CD4-positive, alpha-beta T cell treated with Interleukin-4 for 4 hours (primary cell): ENCODE measurements around the gene SUCLG2.

Source experiments
- DNase-seq: peaks from one replicate; pipeline ENCODE4 v3.0.0-alpha.2; 2020

SUCLG2 gene, protein sequence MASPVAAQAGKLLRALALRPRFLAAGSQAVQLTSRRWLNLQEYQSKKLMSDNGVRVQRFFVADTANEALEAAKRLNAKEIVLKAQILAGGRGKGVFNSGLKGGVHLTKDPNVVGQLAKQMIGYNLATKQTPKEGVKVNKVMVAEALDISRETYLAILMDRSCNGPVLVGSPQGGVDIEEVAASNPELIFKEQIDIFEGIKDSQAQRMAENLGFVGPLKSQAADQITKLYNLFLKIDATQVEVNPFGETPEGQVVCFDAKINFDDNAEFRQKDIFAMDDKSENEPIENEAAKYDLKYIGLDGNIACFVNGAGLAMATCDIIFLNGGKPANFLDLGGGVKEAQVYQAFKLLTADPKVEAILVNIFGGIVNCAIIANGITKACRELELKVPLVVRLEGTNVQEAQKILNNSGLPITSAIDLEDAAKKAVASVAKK

DNA sequence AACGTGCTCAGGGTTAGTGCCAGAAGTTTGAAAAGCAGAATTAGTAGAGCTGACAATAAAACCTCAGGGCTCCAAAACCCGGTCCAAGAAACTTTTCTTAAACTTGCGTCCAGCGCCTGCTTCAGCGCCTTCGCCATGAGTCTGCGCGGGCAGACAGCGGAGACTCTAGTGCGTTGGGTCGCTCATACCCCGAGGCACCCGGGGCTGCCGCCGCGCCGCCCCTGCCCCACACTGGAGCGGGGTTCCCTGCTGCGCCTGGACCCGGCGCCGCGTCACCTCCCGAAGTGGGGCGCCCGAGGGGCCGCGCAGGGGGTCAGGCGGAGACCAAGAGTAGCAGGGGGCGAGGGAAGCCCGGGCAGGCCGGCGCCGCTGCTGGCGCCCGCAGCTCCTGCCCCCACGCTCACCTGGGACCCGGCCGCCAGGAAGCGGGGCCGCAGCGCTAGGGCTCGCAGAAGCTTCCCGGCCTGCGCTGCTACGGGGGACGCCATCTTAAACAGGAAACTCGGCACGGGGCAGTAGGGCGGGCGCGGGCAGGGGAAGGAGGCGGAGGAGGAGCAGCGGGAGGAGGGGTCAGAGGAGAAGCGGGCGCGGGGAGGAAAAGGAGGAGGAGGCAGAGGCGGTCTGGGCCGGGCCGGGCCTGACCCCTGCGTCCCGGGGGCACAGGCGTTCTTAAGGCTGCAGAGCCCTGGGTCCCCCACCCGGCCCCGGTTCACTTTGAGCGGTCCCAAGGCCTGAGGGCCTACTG, at the start of gene SUCLG2:
Gene SUCLG2 (minus strand): TSS at position 514 of the 745 bp plus-strand sequence. CDS start 26 bp downstream, at position 488.
- peak; percentile 76 for DNase-seq

DNA sequence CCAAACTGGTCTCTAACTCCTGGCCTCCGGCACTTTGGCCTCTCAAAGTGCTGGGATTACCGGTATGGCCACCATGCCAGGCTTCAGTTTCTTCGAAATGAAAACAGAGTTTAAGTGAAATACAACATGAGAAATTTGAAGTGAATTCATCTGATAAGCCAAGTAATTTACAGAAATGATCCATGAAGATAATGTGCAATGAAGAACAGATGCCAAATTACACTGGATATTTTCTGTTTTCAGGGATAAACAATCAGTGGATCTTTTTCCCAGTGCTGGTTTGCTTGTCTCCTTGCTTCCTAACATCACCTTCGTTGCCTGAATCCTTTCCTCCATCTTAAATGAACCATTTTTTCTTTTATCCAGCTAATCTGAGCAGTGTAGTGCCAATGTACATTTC, 46.2 kb upstream of the SUCLG2 start:
- DNase-seq = no peak

DNA sequence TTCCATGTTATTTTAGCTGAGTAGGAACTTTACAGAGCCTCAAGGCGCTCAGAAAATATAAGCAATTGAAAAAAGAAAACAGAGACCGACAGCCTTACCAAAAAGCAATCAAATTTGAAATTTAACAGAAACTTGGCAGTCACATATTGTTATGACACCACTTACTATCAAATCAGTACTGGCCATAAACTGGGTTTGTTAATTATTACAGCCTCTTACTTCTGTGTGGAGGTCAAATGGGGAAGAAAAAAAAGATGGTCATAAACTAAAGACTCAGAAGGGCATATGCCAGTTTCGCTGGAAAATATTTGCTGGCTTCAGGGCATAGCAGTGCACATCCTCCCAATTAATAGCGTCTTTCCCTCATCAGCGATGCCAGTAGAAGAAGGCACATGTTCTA, 45.5 kb upstream of the SUCLG2 start:
- no peak for DNase-seq

DNA sequence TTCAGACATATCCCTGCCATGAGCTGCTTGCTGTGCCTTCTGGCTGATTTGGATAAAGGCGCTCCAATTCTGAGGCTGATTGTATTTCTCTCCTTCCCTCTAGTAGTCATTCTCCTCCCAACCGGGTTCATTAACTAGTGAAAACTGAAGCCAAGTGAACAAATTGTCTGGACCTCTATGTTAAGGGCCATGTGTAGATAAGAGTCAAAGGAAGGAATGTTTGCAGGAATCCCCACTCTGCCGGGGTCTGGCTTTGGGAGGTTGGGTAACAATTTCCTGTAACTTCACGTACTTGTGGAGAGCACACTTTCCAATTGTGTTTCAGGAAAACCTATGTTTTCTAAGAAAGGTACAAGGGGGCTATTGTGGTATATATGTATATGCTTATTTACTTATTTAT, 38.2 kb upstream of the SUCLG2 start:
- DNase-seq = no peak

DNA sequence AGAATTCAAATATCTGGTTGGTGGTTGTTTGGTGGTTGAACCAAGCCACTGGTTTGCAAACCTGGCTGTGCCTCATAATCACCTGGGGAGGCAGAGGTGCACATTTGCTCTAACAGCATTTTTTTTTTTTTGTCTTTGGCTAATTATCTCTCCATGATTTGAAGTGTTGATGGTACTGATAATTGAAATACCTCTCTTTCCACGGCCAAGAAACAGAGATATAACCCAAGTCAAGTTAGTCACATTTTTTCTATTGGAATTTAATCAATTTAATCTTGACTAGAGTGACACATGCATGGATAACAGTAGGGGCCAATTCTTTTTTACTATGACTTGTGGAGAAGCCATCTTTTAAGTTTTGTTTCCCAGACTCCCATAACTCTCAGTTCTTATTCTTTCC, 37.5 kb upstream of the SUCLG2 start:
- no peak for DNase-seq

DNA sequence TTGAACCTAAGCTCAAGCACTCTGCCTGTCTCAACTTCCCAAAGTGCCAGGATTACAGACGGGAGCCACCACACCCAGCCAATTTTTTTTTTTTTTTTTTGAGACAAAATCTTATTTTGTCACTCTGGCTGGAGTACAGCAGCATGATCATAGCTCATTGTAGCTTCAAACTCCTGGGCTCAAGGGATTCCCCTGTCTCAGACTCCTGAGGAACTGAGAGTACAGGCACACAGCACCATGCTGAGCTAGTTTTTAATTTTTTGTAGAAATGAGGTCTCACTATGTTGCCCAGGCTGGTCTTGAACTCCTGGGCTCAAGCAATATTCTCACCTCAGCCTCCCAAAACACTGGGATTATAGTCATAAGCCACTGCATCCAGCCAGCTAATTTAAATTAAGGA, 36.8 kb upstream of the SUCLG2 start:
- no peak for DNase-seq

DNA sequence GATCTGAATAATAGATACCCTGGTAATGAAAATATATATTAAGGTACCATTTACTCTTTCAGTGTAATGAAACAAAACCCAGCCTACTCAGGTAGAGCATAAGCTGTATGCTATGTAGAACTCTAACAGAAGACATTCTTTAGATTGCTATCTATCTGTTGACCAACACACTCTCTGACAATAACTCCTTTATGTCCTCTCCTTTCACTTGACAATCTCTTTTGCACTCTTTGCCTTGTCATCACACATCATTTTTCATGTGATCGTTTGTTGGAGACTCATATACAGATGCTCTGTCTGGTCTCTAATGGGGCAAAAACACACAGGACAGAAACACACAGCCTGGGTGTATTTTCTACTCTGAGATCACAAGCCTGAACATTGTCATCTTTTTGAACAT, 35.4 kb upstream of the SUCLG2 start:
- no peak for DNase-seq

DNA sequence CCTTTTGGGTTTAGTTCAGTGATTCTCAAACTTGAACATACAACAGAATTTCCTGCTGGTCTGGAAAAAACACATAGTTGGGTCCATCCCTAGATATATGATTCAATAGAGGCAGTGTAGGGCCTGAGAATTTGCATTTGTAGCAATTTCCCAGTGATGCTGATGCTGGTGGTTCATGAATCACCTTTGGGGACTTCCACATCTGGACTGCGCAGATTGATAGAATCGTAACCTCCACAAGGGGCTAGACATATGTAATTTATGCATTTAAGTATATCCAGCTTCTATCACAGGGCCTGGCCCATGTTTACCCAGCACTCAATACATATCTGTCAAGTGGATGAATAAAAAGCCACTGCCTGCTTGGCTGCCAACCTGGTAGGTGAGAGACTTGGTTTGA, 33.8 kb upstream of the SUCLG2 start:
- DNase-seq = no peak

DNA sequence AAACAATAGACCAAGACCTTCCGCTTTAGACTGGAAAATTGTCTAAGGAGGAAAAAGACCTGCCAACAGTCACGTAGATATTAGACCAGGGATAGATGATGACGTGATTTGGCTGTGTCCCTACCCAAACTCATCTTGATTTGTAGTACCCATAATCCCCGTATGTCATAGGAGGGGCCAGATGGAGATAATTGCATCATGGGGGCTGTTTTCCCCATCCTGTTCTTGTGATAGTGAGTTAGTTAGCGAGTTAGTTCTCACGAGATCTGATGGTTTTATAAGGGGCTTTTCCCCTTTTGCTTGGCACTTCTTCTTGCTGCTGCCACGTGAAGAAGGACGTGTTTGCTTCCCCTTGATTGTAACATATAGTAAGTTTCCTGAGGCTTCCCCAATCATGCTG, 31.7 kb upstream of the SUCLG2 start:
- DNase-seq = no peak

DNA sequence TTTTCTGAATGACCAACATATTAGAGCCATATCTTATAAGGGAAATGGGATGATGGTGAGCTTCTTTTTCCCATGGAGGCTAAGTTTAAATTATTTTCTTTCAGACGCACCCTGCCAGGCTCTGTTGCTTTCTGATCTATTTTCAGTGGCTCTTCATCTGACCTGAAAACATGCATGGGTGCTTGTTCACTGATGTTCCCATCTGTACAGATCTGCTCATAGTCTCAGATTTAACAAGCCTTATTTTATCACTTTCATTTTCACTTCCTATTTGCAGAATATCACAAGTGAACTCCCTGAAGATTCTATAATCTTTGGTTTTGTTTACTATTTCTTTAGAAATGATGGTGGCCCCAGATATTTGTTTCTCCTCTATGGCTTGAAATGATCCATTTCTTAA, 31.1 kb upstream of the SUCLG2 start:
- peak; percentile 18 for DNase-seq

DNA sequence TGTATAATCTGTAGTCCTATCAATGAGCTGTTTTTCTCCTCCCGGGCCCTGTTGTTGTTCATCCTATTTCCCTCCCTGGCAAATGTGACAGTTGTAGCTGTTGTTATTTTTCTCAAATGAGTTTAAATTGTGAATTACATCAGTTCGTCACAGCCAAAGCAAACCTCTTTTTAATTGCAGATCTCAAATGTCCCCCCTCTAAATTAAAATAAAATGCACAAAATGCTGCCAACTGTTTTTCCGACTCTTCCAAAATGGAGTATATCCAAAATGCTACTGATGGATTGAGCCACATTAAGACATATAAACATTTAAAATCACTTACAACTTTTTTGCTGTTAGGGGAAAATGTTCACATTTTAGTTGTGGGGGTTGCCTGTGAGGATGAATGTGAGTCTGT, 29.8 kb upstream of the SUCLG2 start:
- no peak for DNase-seq

DNA sequence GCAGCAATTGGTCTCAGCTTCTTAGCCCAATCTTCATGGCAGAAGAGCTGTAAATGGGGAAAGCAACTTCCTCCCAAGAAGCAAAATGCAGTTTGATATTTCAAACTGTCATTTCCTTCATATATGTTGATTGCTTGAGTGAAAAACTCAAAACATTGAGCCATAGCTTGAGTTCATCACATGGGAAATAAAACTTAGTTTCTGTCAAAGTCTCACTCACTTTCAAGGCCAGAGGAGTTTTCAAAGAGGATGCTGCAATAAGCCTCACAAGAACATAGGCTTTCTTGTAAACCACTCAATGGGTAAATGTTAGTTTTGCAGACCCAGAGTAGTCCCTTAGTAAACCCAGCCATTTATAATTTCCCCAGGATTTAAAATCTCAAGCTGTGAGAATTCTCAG, 29.1 kb upstream of the SUCLG2 start:
- no peak for DNase-seq

DNA sequence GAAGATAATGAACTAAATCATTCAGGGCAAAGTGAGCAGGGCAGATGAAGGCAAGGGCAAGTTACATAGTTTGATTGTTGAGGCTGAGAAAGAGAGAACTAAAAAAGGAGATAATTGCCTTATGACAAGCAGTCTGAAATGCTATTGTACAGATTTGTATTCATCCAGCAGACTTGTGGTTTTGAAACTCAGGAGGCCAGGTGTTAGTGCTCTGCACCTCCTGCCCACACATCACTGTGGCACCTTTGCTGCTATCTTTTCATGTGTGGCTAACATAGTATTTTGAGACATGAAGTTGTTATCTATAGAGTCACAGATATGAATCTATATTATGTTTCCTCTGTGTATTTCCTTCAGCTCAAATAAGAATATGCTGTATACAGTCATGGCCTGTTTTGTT, 24.3 kb upstream of the SUCLG2 start:
- peak; percentile 8 for DNase-seq

DNA sequence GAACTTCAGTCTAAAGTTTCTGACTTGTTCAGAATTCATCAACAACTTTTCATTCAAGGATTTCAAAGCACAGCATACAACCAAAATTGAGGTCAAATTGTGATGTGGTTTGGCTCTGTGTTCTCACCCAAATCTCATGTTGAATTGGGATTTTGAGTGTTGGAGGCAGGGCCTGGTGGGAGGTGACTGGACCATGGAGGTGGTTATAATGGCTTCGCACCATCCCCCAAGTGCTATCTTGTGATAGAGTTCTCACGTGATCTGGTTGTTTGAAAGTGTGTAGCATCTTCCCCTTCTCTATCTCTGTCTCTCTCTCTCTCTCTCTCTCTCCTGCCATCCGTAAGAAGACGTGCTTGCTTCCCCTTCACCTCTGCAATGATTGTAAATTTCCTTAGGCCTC, 19.6 kb upstream of the SUCLG2 start:
- DNase-seq = no peak

DNA sequence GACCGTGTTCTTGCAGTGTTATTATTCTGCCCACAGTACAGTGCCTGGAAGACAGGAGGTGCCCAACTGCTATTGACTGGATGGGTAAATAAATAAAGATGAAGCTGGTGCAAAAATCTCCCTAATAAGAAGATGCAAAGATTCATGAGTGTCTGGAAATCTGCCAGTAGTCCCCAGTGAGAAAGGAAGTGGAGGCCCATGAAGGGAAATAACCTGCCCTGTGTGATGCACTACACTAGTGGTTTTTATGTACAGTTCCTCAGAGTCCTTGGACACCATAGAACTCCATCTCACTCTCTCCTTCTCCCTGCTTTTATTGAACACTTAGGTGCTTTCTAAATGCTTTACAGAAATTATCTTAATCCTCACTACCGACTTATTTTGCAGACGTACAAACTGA, 8.3 kb upstream of the SUCLG2 start:
- peak; percentile 48 for DNase-seq

DNA sequence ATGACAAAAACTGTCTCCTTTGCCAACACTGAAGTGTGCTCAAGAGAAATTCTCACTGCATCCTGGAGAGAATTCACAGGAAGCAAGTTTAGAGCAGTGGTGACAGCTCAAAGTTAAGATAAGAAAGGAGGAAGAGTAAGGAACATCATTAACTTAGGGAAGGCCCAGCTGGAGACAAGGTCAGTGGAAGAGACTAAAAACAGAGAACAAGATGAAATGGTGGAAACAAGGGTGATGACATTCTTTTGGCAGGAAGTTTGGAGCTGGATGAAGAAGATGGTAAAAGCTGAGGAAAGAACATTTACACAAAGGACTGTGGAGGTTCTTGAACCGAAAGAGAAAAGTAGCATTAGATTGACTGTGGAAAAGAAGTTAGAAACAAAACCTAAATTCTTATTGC, 6.7 kb upstream of the SUCLG2 start:
- DNase-seq = no peak

DNA sequence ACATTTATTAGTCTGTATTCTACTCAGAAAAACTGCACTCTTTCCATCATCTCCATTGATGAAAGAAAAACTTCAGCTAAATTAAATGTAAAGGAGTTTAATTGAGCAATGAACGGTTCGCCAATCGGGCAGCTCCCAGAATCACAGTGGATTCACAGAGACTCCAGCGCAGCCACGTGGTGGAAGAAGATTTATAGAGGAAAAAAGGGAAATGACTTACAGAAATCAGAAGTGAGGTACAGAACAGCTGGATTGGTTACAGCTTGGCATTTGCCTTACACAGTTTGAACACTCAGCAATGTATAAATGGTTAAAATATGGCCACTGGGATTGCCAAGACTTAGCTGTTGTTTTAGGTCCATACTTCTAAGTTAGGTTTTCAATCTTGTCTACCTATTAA, 2.8 kb upstream of the SUCLG2 start:
- no peak for DNase-seq

DNA sequence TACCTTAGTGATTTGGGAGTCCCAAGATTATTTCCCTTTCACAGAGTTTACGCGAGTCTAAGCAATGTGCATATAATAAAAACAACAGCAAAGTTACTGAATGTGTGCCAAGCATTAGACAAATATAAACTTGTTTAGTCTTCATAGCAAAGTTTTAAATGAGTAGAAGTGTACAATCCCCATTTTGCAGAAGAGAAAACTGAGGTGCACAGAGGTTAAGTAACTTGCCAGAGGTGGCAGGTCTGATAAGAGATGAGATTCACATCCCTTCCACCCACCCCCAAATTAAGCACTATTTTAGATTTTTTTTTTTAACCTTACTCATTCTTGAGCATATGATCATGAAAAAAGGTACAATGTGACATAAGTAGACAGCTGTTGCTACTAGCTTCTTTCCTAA, 2.2 kb upstream of the SUCLG2 start:
- DNase-seq = no peak

DNA sequence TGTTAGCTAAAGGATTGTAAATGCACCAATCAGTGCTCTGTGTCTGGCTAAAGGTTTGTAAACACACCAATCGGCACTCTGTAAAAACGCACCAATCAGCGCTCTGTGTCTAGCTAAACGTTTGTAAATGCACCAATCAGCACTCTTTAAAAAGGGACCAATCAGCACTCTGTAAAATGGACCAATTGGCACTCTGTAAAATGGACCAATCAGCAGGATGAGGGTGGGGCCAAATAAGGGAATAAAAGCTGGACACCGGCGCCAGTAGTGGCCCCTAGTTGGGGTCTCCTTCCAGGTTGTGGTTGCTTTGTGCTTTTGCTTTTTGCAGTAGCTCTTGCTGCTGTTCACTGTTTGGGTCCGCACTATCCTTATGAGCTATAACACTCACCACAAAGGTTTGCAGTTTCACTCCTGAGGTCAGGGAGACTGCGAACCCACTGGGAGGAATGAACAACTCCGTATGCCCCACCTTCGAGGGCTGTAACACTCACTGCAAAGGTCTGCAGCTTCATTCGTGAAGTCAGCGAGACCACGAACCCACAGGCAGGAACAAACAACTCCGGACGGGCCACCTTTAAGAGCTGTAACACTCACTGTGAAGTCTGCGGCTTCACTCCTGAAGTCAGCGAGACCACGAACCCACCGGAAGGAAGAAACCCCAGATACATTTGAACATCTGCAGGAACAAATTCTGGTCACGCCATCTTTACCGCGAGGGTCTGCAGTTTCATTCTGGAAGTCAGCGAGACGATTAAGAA, 1.1 kb upstream of the SUCLG2 start:
- DNase-seq = peak; percentile 87

DNA sequence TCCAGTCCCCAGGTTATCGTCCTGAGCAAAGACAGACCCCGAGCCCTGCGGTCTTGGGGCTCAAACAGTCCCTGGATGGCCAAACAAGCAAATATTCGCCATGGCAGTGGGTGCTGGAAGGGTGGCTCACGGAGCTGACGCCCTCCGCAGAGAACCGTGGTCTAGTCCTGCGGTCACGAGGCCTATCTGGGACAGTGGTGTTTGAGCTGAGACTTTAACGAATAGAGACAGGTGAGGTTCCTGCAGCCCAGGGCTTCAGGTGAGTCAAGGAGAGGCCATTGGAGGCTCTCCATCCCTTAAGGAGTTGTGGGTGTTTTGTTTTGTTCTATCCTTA, 399 bp upstream of the SUCLG2 start:
- DNase-seq = no peak

DNA sequence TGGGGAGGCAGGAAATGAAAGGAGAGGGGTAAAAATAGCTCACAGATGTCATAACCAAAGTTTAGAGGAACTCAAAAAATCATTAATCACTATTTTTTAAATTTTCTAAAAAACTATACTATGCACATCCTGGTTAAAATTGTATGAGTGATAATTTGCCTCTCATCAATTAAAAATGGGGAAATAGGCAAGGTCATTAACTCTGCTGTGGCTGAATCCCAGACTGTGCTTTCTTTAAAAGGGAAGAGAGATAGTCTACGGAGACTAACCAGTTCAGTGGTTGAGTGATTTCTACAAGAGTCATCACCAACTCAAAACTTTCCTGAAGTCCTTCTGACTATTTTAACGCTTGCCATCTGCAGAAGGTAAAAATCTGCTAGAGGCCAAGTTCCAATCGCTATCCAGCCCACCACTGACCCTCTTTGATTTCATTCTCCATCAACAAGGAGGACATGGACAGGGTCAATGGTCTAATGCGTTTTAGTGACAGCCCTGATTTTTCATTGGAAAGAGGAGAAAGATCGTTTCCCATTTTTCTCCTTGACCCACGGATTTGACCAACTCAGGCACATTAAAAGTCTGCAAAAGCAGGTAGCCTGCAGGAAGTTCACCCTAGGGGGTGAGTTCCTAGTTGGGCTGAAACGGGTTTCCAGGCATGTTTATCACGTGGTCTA, 850 bp downstream of the SUCLG2 start:
- no peak for DNase-seq

DNA sequence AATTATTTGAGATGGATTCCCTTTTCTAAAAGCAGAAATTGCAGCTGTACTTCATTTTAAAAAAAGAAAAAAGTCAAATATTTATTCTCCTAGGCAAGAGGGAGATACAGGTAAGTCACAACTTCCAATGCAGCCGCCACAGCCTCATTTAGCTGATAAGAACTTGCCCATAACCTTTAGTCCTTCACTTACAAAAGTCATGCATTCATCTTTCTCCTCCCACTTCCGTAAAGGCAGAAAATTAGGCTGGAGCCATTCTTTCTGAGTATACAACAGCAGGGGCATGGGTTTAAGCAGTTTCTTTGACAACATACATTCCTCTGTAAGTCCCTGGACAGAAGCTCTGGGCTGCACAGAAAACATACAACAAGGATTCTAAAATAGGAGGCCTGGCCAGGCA, 4.3 kb downstream of the SUCLG2 start:
- DNase-seq = no peak

DNA sequence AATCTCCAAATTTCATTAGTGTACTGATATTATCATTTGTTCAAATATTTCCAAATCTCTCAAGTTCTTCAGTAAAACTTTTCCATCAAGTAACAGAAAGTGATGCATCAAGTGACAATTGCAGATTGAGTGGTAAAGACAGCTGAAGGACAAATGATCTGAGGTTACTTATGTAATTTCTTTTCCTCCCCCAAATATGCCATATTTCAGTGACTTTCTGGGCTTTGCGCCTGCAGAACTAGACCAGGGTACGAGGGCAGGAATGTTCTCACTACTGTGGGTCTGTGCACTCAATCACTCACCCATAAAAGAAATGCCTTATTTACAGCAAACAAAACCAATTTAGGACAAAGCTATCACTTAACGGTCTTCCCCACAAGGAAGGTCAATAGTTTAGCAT, 4.7 kb downstream of the SUCLG2 start:
- DNase-seq = no peak
